ENCODE measurements around the gene TUBA4A.
A peak's percentile ranks its signal among the peaks of the same experiment; 100 is the strongest.

The TUBA4A gene

DNA sequence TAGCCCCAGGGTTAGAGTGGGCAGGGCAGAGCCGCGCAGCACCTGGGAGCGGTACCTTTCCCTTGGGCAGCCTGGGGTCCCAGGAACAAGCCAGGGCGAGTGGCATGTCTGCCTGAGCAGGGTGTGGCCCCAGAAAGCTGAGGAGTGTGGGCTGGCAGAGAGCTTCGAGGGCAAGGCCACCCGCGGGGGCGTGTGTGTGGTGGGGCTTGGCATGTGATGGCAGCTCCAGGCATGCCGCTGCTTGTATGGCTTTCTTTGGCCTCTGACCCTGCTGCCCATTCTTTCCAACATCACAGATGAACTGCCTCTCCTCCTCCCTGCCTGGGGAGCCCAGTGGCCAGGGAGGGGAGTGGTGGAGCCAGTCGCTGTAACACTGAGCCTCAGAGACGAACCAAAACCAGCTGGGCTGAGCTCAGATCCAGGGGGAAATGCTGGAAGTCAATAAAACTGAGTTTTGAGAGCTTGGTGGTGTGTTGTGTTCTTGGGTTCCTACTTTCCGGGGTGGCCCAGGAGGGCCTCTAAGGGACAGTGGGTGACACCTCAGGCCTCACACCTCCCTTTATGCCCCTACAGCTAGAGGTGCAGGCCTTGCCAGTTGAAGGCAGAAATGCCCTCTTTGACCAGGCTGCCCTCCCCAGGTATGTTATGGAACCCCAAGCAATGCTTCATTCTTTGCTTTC lies 32.9 kb upstream of the TUBA4A start:
- DNase-seq: no peak

GRCh38 chr2:219285894-219286425 lies 32.2 kb upstream of the TUBA4A start:
- no peak for DNase-seq

- no peak for DNase-seq
Observed at GRCh38 chr2:219285373-219285735, 31.6 kb upstream of the TUBA4A start.

GRCh38 chr2:219284501-219285372 lies 31.0 kb upstream of the TUBA4A start:
- no peak for DNase-seq

GRCh38 chr2:219282943-219283581 lies 29.3 kb upstream of the TUBA4A start:
- no peak for DNase-seq

GRCh38 chr2:219282375-219282774 lies 28.7 kb upstream of the TUBA4A start:
- DNase-seq: no peak

DNA sequence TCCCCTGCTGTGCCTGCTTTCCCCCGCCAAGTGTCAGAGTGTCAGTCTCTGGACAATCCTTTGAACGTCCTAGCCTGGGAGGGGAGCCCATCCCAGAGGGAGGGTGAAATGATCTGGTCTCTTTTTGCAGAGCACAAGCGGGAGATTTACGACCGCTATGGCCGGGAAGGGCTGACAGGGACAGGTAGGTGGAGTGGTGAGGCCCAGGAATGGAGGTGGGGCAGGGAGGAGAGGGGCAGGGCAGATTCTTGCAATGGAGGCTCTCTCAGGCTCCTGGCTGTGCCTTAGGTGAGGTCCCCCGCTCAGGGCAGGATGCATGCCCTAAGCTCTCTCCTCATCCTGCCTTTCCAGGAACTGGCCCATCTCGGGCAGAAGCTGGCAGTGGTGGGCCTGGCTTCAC lies 27.9 kb upstream of the TUBA4A start:
- no peak for DNase-seq

GRCh38 chr2:219280651-219281050 lies 26.9 kb upstream of the TUBA4A start:
- DNase-seq: no peak

- DNase-seq: no peak
Observed at GRCh38 chr2:219279916-219280516, 26.3 kb upstream of the TUBA4A start.

DNA sequence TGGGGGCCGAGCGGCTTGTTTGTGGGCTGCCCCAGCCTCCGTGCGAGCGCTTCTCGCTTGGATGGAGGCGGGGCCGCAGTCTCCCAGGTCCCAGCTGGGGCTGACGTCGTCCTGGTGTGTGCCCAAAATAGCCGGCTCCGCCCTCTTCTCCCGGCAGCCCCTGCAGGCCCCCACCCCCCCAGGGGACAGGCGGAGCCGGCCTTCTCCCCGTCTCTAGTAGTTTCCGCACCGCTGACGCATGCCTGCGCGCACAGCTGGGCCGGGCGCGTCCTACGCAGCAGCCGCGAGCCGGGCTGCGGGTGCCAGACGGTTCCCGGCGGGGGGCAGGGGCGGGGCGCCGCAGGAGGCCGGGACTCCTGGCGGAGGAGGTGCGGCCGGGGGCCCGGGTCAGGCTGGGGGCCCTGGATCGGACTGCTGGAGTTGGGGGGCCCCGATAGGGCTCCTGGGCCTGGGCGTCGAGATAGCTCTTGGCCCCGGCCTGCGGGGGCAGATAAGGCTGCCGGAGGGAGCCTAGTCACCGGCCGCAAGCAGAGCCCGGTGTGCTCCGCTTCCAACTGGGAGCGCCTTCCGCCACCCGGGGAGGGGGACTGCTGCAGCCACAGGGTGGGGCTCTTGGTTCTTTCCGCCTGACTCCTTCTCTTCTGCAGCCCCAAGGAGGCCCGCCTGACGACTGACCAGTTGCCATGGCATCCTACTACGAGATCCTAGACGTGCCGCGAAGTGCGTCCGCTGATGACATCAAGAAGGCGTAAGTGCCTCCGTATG lies 25.6 kb upstream of the TUBA4A start, which contains the start of gene DNAJB2:
TSS of gene DNAJB2 (plus strand) at position 216 of the 765 bp plus-strand sequence. CDS start at position 684, 468 bp downstream.
- DNase-seq: peak; percentile 98 to 100

- DNase-seq: no peak
Observed at GRCh38 chr2:219278655-219279150, 25.0 kb upstream of the TUBA4A start.

- peak; percentile 64 to 68 for DNase-seq
Observed at GRCh38 chr2:219277703-219278654, 24.3 kb upstream of the TUBA4A start.

DNA sequence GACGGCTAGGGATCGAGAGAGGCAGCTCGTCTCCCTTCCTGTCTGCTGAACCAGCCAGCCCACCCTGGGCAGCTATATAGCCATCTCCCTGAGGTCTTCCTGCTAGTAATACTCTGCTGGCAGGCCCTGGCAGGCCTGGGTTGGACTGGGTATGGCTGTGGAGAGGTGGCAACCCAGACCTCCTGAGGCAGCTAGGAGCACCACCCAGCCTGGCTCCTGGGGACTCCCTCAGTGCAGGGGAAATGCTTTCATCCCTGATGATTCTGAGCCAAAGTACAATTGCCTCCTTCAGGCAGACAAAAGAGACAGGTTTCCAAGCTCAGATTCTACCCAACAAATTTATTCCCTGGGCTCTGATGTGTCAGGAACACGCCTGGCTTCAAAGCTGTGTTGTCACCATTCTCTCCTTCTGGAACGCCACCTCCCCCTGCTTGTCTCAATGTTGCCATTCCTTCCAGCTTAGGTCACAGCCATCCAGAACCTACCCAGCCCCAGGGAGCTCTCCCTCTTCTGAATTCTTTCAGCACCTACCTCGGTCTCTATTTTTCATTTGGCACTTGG lies 20.7 kb upstream of the TUBA4A start:
- DNase-seq: no peak

- no peak for DNase-seq
Observed at GRCh38 chr2:219273937-219274336, 20.2 kb upstream of the TUBA4A start.

DNA sequence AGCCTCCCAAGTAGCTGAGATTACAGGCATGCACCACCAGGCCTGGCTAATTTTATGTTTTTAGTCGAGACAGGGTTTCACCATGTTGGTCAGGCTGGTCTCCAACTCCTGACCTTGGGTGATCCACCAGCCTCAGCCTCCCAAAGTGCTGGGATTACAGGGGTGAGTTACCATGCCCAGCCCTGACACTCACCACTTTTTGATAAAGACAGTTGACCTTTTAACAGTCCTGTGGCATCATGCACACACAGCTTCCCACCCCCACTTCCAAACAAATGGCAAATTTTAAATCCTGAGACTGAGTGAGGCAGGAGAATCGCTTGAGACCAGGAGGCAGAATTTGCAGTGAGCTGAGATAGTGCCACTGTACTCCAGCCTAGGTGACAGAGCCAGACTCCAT lies 19.3 kb upstream of the TUBA4A start:
- DNase-seq: no peak

- DNase-seq: no peak
Observed at GRCh38 chr2:219272356-219272755, 18.6 kb upstream of the TUBA4A start.

DNA sequence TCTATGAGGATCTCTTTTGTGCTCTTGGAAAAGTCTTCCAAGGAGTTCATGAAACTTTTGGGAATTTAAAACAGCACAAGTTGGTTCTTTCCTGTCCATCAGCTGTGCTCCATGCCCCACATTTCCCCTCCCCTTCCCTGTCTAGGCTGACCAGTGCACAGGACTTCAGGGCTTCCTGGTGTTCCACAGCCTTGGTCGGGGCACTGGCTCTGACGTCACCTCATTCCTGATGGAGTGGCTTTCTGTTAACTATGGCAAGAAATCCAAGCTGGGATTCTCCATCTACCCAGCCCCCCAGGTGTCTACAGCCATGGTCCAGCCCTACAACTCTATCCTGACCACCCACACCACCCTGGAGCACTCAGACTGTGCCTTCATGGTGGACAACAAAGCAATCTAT lies 17.3 kb upstream of the TUBA4A start:
- DNase-seq: no peak

DNA sequence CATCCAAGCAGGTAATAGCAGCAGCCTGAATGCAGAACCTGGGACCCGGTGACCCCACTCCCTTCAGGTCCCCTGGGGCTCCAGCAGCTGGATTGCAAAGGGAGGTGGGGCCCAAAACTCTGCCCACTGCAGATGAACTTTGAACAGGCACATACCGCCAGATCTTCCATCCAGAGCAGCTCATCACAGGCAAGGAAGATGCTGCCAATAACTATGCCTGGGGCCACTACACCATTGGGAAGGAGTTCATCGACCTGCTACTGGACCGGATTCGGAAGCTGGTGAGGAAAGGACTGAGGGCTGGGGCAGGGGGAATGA lies 16.3 kb upstream of the TUBA4A start:
- no peak for DNase-seq

- no peak for DNase-seq
Observed at GRCh38 chr2:219269362-219270054, 15.8 kb upstream of the TUBA4A start.

DNA sequence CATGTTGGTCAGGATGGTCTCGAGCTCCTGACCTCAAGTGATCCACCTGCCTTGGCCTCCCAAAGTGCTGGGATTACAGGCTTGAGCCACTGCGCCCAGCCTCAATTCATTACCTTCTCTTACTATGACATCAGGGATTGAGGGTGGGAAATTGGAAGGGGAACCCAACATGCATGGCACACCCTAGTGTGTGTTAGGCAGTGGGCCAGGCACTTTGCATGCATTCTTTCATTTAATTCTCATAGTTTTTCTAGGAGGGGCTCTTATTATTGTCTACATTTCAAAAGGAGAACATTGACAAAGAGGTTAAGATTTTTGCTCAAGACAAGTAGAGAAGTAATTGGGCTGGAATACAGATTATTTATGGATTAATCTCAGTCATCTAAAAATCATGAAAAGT lies 14.6 kb upstream of the TUBA4A start:
- DNase-seq: no peak

Measured in stimulated activated CD4-positive, alpha-beta T cell treated with anti-CD3 and anti-CD28 coated beads, Interleukin-4, amount 100 ng/mL, for 4 hours (primary cell).